GM21526 (cell line): Measurements from ENCODE around the gene CCDC34.
"Not testable (repeated sequence)": the region's sequence is repeated elsewhere in the genome, so short reads cannot be mapped to it uniquely, and the experiment has no call there.

ENCODE experiments used
- ATAC-seq: cut with Tn5 transposase; IDR thresholded peaks from one replicate; pipeline ENCODE4 v1.9.1; 2021; ENCODE audit warnings: moderate library complexity; ENCODE audit not compliant: unreplicated experiment, low FRiP score

The CCDC34 gene

GRCh38 chr11:27367881-27368280, 4.9 kb upstream of the CCDC34 start:
- no peak for ATAC-seq

GRCh38 chr11:27363576-27364117, 632 bp upstream of the CCDC34 start:
- ATAC-seq = peak; percentile 5

GRCh38 chr11:27361649-27362431, 1.2 kb downstream of the CCDC34 start:
- no peak for ATAC-seq

- ATAC-seq = no peak
Observed at GRCh38 chr11:27358296-27358695, 4.7 kb downstream of the CCDC34 start.

- no peak for ATAC-seq
Observed at GRCh38 chr11:27357250-27357649, 5.8 kb downstream of the CCDC34 start.

- no peak for ATAC-seq
Observed at GRCh38 chr11:27356624-27357222, 6.3 kb downstream of the CCDC34 start.

GRCh38 chr11:27355575-27356104, 7.4 kb downstream of the CCDC34 start:
- ATAC-seq = no peak

GRCh38 chr11:27354359-27354965, 8.6 kb downstream of the CCDC34 start:
- no peak for ATAC-seq

GRCh38 chr11:27353593-27354358, 9.2 kb downstream of the CCDC34 start:
- ATAC-seq = no peak

GRCh38 chr11:27352781-27353180, 10.2 kb downstream of the CCDC34 start:
- ATAC-seq = no peak

GRCh38 chr11:27350511-27350910, 12.5 kb downstream of the CCDC34 start:
- ATAC-seq = no peak

- no peak for ATAC-seq
Observed at GRCh38 chr11:27349919-27350318, 13.1 kb downstream of the CCDC34 start.

GRCh38 chr11:27348340-27348873, 14.6 kb downstream of the CCDC34 start:
- ATAC-seq = no peak

GRCh38 chr11:27347359-27348339, 15.4 kb downstream of the CCDC34 start:
- no peak for ATAC-seq

GRCh38 chr11:27339941-27340340, 23.1 kb downstream of the CCDC34 start:
- no peak for ATAC-seq

GRCh38 chr11:27334764-27335163, 28.3 kb downstream of the CCDC34 start:
- not testable (repeated sequence) for ATAC-seq

GRCh38 chr11:27331981-27332380, 31.0 kb downstream of the CCDC34 start:
- ATAC-seq = no peak

GRCh38 chr11:27330633-27331270, 32.3 kb downstream of the CCDC34 start:
- ATAC-seq = no peak
